ENCODE data around the gene PLEKHJ1.
A peak's percentile ranks its signal among the peaks of the same experiment; 100 is the strongest.

The PLEKHJ1 gene

DNA sequence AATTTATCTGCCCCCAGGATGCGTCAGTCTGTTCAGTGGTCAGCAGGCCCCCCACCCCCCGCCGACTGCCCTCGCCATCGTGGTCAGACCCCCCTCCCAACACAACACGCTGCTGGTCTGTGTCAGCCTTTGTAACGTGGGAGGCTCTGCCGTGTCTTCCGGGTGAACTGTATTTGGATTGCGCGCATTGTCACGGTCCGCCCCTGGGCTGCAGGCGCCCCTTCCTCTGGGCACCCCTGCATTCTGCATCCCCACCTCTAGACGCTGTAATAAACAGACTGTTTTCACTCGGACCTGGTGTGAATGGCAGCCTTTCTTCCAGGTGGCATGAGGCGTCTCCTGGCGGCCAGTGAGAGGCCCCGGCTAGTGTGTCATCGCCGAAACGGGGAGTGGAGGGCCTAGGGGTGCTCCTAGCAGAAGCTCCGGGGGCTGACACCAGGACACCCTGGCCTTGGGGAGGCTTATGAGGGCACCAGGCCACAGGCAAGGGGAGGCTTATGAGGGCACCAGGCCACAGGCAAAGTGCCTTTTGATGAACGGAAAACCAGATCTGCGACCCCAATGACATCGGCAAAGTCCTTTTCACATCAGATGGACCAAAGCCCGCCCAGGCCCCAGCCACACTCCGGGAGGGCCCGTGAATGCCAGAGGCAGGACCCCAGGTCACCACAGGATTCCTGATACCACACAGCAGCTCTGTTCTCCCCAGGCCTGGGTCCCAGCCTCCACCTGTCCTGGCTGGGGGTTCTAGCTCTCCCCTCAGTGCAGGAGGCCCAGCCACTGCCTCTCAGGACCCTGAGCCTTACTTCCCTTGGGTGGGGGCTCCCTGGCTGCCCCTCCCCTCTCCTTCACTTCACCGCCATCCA is 3.6 kb downstream of the PLEKHJ1 start:
- TF ChIP-seq, protein P1, sequence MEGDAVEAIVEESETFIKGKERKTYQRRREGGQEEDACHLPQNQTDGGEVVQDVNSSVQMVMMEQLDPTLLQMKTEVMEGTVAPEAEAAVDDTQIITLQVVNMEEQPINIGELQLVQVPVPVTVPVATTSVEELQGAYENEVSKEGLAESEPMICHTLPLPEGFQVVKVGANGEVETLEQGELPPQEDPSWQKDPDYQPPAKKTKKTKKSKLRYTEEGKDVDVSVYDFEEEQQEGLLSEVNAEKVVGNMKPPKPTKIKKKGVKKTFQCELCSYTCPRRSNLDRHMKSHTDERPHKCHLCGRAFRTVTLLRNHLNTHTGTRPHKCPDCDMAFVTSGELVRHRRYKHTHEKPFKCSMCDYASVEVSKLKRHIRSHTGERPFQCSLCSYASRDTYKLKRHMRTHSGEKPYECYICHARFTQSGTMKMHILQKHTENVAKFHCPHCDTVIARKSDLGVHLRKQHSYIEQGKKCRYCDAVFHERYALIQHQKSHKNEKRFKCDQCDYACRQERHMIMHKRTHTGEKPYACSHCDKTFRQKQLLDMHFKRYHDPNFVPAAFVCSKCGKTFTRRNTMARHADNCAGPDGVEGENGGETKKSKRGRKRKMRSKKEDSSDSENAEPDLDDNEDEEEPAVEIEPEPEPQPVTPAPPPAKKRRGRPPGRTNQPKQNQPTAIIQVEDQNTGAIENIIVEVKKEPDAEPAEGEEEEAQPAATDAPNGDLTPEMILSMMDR (conservative IDR thresholded peaks at IDR 0.05; ENCODE audit: low read depth, low read length): no peak
- H3K4me3 ChIP-seq (ENCODE audit: low read length): no peak overlapping the region
- DNase-seq (ENCODE audit: low read depth): no peak

DNA sequence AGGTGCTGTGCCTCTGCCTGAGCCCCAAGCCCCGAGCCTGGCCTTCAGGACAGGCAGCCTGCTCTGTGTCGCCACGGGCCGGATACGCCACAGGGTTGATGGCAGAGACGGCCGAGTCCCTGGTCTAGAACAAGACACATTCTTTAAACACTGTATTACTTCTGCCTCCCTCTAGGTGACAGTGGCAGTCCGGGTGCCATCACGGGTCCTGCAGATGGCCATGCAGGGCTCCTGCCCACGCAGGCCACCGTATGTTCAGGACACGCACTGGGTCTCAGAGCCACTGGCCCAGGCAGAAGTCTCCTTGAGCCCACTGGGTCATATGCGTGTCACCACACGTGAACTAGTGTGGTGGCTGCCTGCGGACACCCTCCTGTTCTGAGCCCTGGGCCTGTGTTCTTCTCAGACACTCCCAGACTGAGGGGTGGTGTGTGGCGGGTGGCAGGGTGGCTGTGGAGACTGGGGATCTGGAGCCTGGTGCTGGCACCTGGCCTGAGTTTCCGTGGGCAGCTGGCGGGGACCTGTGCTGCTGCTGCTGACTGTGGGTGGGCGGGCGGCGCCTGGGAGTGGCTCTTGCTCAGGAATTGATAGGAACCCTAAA is 4.4 kb downstream of the PLEKHJ1 start:
- TF ChIP-seq, protein P1 (conservative IDR thresholded peaks at IDR 0.05; ENCODE audit: low read depth, low read length): peak; percentile 3
- no peak for DNase-seq (ENCODE audit: low read depth)
- no peak overlapping the region for H3K4me3 ChIP-seq (ENCODE audit: low read length)

DNA sequence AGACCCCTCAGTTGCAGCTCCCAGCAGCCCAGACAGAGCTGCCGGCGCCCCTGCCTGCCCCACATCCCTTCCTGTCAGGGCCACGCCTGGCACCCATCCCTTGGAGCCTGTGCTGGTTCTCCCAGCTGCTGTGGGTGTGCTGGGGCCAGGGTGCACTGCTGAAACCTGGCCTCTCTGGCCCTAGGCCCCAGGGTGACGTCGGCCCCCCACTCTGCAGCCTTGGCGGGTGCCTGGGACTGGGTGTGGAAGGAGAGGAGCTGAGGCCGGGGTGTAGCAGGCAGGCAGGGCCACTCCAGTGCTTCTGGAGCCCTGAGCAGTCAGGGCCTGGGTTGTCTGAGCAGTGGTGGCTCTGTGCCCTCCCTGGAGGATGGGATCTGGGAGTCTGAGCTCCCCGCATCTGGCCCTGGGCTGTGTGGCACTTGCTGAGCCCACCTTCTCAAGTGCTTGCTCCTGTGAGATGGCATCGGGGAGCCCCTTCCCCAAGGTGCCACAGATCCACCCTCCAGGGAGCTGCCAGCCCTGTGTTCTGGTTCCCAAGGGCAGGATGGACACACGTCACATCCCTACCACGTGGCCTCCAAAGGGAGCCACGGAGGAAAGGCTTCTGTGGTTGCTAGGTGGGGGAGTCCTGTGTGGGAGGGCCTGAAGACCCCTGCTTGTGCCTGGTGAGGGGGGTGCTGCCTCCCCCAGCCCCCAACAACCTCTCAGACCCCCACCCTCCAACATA is 5.2 kb downstream of the PLEKHJ1 start:
- no peak for DNase-seq (ENCODE audit: low read depth)
- no peak overlapping the region for H3K4me3 ChIP-seq (ENCODE audit: low read length)
- TF ChIP-seq, protein P1 (conservative IDR thresholded peaks at IDR 0.05; ENCODE audit: low read depth, low read length): no peak

DNA sequence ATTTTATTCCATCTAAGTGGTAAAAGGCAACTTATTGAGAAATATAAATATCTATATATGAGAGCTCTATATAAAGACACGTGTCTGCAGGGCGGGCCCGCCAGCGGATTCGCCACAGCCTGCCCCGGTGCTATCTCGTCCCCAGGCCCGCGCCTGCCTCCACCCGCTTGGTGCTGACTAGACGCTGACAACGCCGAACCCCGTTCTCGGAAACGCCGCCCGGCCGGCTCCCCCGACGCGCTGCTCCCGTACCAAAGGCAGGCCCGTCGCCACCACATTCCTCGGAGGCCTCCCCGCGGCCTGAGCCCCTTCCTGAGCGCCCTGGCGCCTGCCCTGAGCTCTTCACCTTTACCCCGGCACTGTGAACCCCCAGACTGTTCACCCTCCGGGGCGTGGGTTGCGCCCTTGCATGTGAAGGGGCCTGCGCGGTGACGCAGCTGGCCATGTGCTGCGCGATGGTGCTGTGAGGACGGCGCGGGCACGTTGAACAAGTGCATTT is 6.0 kb downstream of the PLEKHJ1 start:
- no peak for DNase-seq (ENCODE audit: low read depth)
- H3K4me3 ChIP-seq (ENCODE audit: low read length): no peak overlapping the region
- TF ChIP-seq, protein P1 (conservative IDR thresholded peaks at IDR 0.05; ENCODE audit: low read depth, low read length): no peak

DNA sequence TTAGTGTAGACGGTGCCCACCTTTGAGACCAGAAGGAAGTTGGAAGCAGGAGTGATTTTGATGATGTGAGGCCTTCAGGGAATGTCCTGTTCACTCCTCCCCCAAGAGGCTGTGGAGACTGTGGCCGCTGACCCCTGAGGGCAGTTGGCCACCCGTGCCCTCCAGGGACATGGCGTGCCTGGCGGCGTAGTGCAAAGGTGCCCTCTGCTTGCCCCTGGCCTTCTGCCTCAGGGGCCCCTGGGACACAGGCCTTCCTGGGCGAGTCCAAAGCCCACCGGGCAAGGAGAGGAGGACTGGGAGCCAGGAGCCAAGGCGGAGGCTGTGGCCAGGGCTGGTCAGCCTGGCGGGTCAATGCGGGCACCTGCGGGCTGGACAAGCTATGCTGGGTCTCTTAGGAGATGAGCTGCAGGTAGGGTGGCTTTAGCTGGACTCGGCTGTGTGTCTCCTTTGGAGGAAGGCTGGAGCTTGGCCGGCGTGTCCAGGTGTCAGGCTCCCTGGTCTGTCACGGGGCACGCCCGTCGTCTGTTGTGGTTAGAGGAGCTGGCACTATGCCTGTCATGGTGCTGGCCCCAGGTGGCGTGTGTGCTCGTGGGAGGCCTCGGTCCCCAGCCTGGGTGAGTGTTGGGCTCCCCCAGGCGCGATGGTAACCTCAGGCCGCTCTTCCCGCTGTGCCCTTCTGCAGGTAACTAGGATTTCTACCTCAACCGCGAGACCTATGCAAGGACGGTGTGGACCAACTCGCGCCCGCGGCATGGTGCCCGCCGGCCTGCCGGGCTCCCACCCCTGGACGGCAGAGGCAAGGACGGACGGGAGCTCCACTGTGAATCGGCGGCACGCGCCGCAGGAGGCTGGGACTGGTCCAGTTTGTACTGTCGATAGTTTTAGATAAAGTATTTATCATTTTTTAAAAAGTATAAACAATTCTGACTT is 6.8 kb downstream of the PLEKHJ1 start:
- no peak for DNase-seq (ENCODE audit: low read depth)
- TF ChIP-seq, protein P1 (conservative IDR thresholded peaks at IDR 0.05; ENCODE audit: low read depth, low read length): no peak
- H3K4me3 ChIP-seq (ENCODE audit: low read length): no peak overlapping the region
